ENCODE measurements around the gene AGBL1.

AGBL1 gene

GRCh38 chr15:86948719-86949118, 869.0 kb downstream of the AGBL1 start:
- TF ChIP-seq, protein P1, sequence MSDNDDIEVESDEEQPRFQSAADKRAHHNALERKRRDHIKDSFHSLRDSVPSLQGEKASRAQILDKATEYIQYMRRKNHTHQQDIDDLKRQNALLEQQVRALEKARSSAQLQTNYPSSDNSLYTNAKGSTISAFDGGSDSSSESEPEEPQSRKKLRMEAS (IDR thresholded peaks at IDR 0.05) = no peak

GRCh38 chr15:86959254-86959653, 879.6 kb downstream of the AGBL1 start:
- TF ChIP-seq EP300 (IDR thresholded peaks at IDR 0.05; ENCODE audit: borderline replicate concordance) = no peak

DNA sequence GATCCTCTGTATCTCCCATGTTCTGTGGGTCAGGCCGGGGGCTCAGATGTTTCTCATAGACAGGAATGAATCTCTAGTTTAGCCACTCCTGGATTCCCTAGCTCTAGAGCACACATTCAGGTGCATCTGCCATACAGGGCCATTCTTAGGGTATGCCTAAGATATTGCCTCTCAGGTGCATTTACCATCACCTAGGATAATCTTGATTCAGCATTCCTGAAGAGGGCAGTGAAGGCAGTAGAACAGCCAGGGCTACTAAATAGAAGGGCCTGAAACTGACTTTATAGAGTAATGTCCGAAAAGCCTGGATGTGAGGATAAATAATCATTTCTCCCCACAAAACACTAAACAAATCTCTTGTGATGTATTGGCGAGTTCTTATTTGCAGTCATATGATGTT, 882.0 kb downstream of the AGBL1 start:
- TF ChIP-seq CREB1 (IDR thresholded peaks at IDR 0.05; ENCODE audit: low read depth) (no peak), CEBPB (IDR thresholded peaks at IDR 0.05) (no peak), FOXM1 (IDR thresholded peaks at IDR 0.05; ENCODE audit: borderline replicate concordance, low read depth) (no peak), TCF12 (IDR thresholded peaks at IDR 0.05; ENCODE audit: low read depth) (no peak), TEAD4 (IDR thresholded peaks at IDR 0.05) (no peak), NFIC (IDR thresholded peaks at IDR 0.05) (no peak), YY1 (IDR thresholded peaks at IDR 0.05; ENCODE audit: low read depth) (no peak), ZBTB7A (IDR thresholded peaks at IDR 0.05; ENCODE audit: low read depth) (no peak)
- TF ChIP-seq, protein P1 (IDR thresholded peaks at IDR 0.05) = no peak
- TF ChIP-seq, protein P2, sequence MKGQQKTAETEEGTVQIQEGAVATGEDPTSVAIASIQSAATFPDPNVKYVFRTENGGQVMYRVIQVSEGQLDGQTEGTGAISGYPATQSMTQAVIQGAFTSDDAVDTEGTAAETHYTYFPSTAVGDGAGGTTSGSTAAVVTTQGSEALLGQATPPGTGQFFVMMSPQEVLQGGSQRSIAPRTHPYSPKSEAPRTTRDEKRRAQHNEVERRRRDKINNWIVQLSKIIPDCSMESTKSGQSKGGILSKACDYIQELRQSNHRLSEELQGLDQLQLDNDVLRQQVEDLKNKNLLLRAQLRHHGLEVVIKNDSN (IDR thresholded peaks at IDR 0.05) = no peak
- TF ChIP-seq, protein P3, sequence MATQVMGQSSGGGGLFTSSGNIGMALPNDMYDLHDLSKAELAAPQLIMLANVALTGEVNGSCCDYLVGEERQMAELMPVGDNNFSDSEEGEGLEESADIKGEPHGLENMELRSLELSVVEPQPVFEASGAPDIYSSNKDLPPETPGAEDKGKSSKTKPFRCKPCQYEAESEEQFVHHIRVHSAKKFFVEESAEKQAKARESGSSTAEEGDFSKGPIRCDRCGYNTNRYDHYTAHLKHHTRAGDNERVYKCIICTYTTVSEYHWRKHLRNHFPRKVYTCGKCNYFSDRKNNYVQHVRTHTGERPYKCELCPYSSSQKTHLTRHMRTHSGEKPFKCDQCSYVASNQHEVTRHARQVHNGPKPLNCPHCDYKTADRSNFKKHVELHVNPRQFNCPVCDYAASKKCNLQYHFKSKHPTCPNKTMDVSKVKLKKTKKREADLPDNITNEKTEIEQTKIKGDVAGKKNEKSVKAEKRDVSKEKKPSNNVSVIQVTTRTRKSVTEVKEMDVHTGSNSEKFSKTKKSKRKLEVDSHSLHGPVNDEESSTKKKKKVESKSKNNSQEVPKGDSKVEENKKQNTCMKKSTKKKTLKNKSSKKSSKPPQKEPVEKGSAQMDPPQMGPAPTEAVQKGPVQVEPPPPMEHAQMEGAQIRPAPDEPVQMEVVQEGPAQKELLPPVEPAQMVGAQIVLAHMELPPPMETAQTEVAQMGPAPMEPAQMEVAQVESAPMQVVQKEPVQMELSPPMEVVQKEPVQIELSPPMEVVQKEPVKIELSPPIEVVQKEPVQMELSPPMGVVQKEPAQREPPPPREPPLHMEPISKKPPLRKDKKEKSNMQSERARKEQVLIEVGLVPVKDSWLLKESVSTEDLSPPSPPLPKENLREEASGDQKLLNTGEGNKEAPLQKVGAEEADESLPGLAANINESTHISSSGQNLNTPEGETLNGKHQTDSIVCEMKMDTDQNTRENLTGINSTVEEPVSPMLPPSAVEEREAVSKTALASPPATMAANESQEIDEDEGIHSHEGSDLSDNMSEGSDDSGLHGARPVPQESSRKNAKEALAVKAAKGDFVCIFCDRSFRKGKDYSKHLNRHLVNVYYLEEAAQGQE (IDR thresholded peaks at IDR 0.05; ENCODE audit: low read depth) = no peak

GRCh38 chr15:86964271-86964670, 884.6 kb downstream of the AGBL1 start:
- TF ChIP-seq EP300 (IDR thresholded peaks at IDR 0.05; ENCODE audit: borderline replicate concordance) (no peak), CEBPB (IDR thresholded peaks at IDR 0.05) (no peak), NFIC (IDR thresholded peaks at IDR 0.05) (no peak), TCF12 (IDR thresholded peaks at IDR 0.05; ENCODE audit: low read depth) (no peak), YY1 (IDR thresholded peaks at IDR 0.05; ENCODE audit: low read depth) (no peak), TAF1 (IDR thresholded peaks at IDR 0.05; ENCODE audit: low read depth) (no peak), TEAD4 (IDR thresholded peaks at IDR 0.05) (no peak), CREB1 (IDR thresholded peaks at IDR 0.05; ENCODE audit: low read depth) (no peak), RAD21 (IDR thresholded peaks at IDR 0.05; ENCODE audit: low read depth) (no peak), FOXM1 (IDR thresholded peaks at IDR 0.05; ENCODE audit: borderline replicate concordance, low read depth) (no peak), ZBTB7A (IDR thresholded peaks at IDR 0.05; ENCODE audit: low read depth) (no peak), EGR1 (IDR thresholded peaks at IDR 0.05) (no peak)
- TF ChIP-seq, protein P3 (IDR thresholded peaks at IDR 0.05; ENCODE audit: low read depth) = no peak
- TF ChIP-seq, protein P2 (IDR thresholded peaks at IDR 0.05) = no peak
- TF ChIP-seq, protein P1 (IDR thresholded peaks at IDR 0.05) = no peak

DNA sequence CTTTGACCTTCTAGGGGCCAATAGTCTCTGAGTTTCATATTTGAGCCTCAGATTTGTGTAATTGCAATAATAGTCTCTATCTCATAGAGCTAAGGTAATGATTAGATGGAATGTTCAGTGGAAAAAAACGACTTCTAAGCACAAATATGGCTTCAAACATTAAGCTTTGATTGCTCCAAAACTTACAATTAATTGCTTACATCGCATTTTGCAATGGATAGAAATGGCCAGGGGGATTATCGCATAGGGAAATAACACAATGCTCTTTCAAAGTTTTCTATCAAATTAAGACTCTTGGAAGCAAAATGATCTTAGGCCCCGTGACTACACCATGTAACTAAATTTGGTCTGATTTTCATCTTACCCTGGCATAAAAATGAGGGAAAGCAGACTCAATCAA, 888.6 kb downstream of the AGBL1 start:
- TF ChIP-seq TCF12 (IDR thresholded peaks at IDR 0.05; ENCODE audit: low read depth) (no peak), YY1 (IDR thresholded peaks at IDR 0.05; ENCODE audit: low read depth) (no peak), CEBPB (IDR thresholded peaks at IDR 0.05) (no peak), TEAD4 (IDR thresholded peaks at IDR 0.05) (no peak), FOXM1 (IDR thresholded peaks at IDR 0.05; ENCODE audit: borderline replicate concordance, low read depth) (no peak)

GRCh38 chr15:86969364-86969763, 889.7 kb downstream of the AGBL1 start:
- TF ChIP-seq CREB1 (IDR thresholded peaks at IDR 0.05; ENCODE audit: low read depth) = no peak
- TF ChIP-seq YY1 (IDR thresholded peaks at IDR 0.05; ENCODE audit: low read depth) = no peak
- TF ChIP-seq TAF1 (IDR thresholded peaks at IDR 0.05; ENCODE audit: low read depth) = no peak
- TF ChIP-seq, protein P3 (IDR thresholded peaks at IDR 0.05; ENCODE audit: low read depth) = no peak
- no peak for TF ChIP-seq TCF12 (IDR thresholded peaks at IDR 0.05; ENCODE audit: low read depth)
- TF ChIP-seq CEBPB (IDR thresholded peaks at IDR 0.05) = no peak
- no peak for TF ChIP-seq FOXM1 (IDR thresholded peaks at IDR 0.05; ENCODE audit: borderline replicate concordance, low read depth)
- no peak for TF ChIP-seq TEAD4 (IDR thresholded peaks at IDR 0.05)
- TF ChIP-seq RAD21 (IDR thresholded peaks at IDR 0.05; ENCODE audit: low read depth) = no peak
- TF ChIP-seq, protein P1 (IDR thresholded peaks at IDR 0.05) = no peak
- no peak for TF ChIP-seq EP300 (IDR thresholded peaks at IDR 0.05; ENCODE audit: borderline replicate concordance)
- TF ChIP-seq ZBTB7A (IDR thresholded peaks at IDR 0.05; ENCODE audit: low read depth) = no peak
- TF ChIP-seq, protein P2 (IDR thresholded peaks at IDR 0.05) = no peak
- no peak for TF ChIP-seq NFIC (IDR thresholded peaks at IDR 0.05)
- TF ChIP-seq EGR1 (IDR thresholded peaks at IDR 0.05) = no peak

Data from Ishikawa (cell line).